Body of pancreas (tissue), 4 donors: ENCODE data around the gene C11orf71.

Source experiments
- CTCF ChIP-seq, 7 experiments: fragments of 450-650 bp in 4 of 7; fragments of 200-600 bp in 3 of 7; sonication (generic) in 3 of 7; IDR thresholded peaks; one replicate each; pipeline ENCODE4 v1.5.1; 2016 to 2019; ENCODE audit warnings: antibody characterized with exemption in 7 of 7
- POLR2A ChIP-seq, 3 donors: fragments of 450-650 bp; IDR thresholded peaks; one replicate each; pipeline ENCODE4 v1.6.1; 2016; ENCODE audit warnings: antibody characterized with exemption in 3 of 3, mild to moderate bottlenecking in 2 of 3

DNA sequence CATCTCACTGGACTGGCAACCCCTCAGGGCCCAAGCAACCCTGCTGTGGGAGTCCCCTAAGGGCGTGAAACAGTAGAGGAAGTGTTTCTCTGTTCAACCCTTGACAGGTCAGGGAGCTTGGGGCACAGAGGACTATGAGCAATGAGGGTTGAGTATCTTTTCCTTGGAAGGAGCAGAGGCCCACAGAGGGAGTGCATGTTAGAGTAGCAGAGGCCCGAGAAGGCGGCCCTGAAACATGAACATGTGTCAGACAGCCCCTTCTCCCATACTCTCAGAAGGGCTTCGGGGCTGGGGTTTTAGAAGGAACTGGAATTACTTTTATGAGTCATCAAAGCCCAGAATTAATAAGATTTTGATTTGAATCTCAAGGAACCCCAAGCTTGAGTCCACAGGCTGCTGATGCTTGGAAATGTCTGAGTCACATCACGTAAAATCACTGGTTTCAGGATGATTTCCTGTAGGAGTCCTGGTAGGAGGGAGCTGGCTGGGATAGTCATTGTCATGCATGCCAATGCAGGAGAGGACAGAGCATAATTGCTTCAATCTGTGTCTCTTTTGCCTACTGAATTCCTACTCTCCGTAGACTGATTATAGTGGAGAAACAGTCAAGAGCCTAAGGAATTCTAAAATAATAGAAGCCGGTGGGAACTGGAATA is 22.6 kb downstream of the C11orf71 start:
- TF ChIP-seq CTCF (IDR thresholded peaks at IDR 0.05) (no peak), POLR2A (IDR thresholded peaks at IDR 0.05) (no peak)
